ENCODE results near the gene TPM3. TPM values are rescaled to one million over a fixed set of nuclear protein-coding genes. Genes with fewer than 3 reads are reported as not detected.

TPM3 gene
- total and polyA plus RNA-seq, 2 of the 8 experiments (the other 6 are each of a cell fraction or from before 2014, with no cell fraction given), result 278 to 572 TPM

DNA sequence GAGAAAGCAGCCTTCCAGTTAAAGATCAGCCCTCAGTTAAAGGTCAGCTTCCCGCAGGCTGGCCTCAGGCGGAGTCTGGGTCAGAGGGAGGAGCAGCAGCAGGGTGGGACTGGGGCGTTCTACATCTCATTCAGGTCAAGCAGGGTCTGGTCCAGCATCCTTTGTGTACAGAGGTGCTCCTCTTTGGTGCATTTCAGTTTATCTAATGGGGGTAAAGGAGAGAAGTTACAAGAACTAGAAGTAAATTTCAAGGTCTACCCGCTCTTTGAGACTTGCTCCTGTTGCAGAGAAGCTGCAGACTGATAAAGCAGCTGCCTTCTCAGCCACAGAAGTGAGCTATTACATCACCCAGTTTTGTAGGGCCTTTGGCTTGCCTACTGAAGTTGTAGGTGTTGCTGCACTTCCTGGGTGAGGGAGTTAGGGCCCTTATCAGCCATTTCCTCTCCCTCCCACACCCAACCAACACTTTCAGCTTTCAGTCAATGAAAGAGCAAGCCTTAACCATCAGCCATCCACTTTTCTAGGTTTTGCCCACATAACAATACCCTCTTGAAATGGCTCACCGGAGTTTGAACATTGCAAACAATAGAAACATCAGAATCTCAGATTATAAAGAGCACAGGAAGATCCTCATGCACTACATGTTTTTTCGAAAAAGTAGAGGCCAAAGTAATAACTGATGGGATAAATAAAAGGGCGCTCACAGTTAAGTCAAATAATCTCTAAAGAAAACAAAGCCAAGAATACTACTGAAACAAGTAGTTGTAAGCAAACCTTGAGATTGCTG lies 34.2 kb downstream of the TPM3 start (continued):
- TF ChIP-seq SUZ12 (IDR thresholded peaks at IDR 0.05; ENCODE audit: low read length) (no peak), EP300 (IDR thresholded peaks at IDR 0.05; ENCODE audit: borderline replicate concordance in 1 of 2, low read depth in 2 of 2, low read length in 2 of 2) (no peak)
